Thyroid gland (tissue), 4 donors: ENCODE measurements around the gene PM20D2.

Experiments used
- POLR2A ChIP-seq, 2 donors: fragments of 450-650 bp; IDR thresholded peaks; one replicate each; pipeline ENCODE4 v1.6.1; 2017; ENCODE audit warnings: antibody characterized with exemption in 2 of 2, mild to moderate bottlenecking in 2 of 2, moderate library complexity in 1 of 2
- TF ChIP-seq, protein P1 (sequence below), 6 experiments: fragments of 200-600 bp in 3 of 6; fragments of 450-650 bp in 3 of 6; sonication (generic) in 3 of 6; IDR thresholded peaks; one replicate each; pipeline ENCODE4 v1.5.1; 2016 to 2019; ENCODE audit warnings: antibody characterized with exemption in 6 of 6, mild to moderate bottlenecking in 2 of 6, inconsistent platforms in 1 of 6, moderate library complexity in 1 of 6

GRCh38 chr6:89145956-89146717 lies at the start of gene PM20D2:
- peak in 1 of 2 donors; percentile 86 for TF ChIP-seq POLR2A (IDR thresholded peaks at IDR 0.05)
- TF ChIP-seq, protein P1, sequence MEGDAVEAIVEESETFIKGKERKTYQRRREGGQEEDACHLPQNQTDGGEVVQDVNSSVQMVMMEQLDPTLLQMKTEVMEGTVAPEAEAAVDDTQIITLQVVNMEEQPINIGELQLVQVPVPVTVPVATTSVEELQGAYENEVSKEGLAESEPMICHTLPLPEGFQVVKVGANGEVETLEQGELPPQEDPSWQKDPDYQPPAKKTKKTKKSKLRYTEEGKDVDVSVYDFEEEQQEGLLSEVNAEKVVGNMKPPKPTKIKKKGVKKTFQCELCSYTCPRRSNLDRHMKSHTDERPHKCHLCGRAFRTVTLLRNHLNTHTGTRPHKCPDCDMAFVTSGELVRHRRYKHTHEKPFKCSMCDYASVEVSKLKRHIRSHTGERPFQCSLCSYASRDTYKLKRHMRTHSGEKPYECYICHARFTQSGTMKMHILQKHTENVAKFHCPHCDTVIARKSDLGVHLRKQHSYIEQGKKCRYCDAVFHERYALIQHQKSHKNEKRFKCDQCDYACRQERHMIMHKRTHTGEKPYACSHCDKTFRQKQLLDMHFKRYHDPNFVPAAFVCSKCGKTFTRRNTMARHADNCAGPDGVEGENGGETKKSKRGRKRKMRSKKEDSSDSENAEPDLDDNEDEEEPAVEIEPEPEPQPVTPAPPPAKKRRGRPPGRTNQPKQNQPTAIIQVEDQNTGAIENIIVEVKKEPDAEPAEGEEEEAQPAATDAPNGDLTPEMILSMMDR (IDR thresholded peaks at IDR 0.05): no peak
